HEK293 (cell line): Measurements from ENCODE around the gene SENP5.

ENCODE experiments used
- ZNF274 ChIP-seq, 2 experiments: fragments of 200-500 bp in 1 of 2; fragments of 450-650 bp in 1 of 2; sonication (Bioruptor generic) in 1 of 2; formaldehyde crosslinking in 1 of 2; IDR thresholded peaks; 2 replicates each; pipeline versions ENCODE4 v1.5.1 to v1.6.1; 2014 to 2016; ENCODE audit warnings: borderline replicate concordance in 1 of 2, inconsistent platforms in 1 of 2, low read length in 1 of 2, missing biosample characterization in 1 of 2, missing genetic modification characterization in 1 of 2
- ZNF76 ChIP-seq: fragments of 450-650 bp; formaldehyde crosslinking; IDR thresholded peaks from 2 replicates; pipeline ENCODE4; 2016; ENCODE audit warnings: low read depth, missing biosample characterization, missing genetic modification characterization, borderline replicate concordance
- ZNF785 ChIP-seq: fragments of 450-650 bp; formaldehyde crosslinking; IDR thresholded peaks from 2 replicates; pipeline ENCODE4 v1.5.1; 2016; ENCODE audit warnings: missing biosample characterization, missing genetic modification characterization
- TF ChIP-seq, protein P1 (sequence below): fragments of 450-650 bp; formaldehyde crosslinking; IDR thresholded peaks from 2 replicates; pipeline ENCODE4 v1.5.1; 2016; ENCODE audit warnings: missing biosample characterization, missing genetic modification characterization
- TF ChIP-seq, protein P2 (sequence below): fragments of 450-650 bp; formaldehyde crosslinking; IDR thresholded peaks from 2 replicates; pipeline ENCODE4 v1.5.1; 2016; ENCODE audit warnings: missing biosample characterization, missing genetic modification characterization
- TF ChIP-seq, protein P3 (sequence below): fragments of 450-650 bp; formaldehyde crosslinking; optimal IDR thresholded peaks from 2 replicates; pipeline ENCODE3; 2016; ENCODE audit warnings: missing biosample characterization, mild to moderate bottlenecking, missing genetic modification characterization
- TF ChIP-seq, protein P4 (sequence below): fragments of 450-650 bp; formaldehyde crosslinking; IDR thresholded peaks from 2 replicates; pipeline ENCODE4 v1.5.1; 2016; ENCODE audit warnings: missing biosample characterization, missing genetic modification characterization, low read depth
- TF ChIP-seq, protein P5 (sequence below): fragments of 450-650 bp; formaldehyde crosslinking; IDR thresholded peaks from 2 replicates; pipeline ENCODE4 v1.5.1; 2016; ENCODE audit warnings: missing biosample characterization, missing genetic modification characterization

DNA sequence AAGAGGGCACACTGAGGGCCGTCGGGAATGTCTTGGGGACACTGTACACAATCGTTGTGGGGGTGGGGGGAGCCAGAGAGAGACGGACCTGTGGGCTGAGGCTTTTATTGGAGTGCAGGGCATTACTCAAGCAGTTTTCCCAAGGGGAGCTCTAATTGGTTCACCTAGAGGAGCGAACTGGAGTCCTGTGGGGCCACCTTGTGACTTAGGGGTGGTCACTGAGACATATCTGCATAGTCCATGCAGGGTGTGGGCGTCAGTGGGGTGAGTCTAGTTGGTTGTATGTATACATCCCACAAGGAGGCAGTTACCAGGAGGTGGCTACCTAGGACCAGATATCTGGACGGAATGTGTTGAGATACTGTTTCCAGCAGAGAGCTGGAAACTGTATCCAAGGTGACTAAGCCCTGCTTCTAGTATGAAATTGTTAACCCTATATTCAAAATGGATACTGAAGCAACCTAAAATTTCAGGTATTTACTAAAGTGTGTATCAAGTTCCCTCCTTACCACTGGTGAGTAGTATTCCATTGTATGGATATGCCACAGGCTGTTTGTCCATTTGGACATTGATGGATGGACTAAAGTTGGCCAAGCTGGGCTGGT is 103.5 kb downstream of the SENP5 start:
- TF ChIP-seq, protein P1, sequence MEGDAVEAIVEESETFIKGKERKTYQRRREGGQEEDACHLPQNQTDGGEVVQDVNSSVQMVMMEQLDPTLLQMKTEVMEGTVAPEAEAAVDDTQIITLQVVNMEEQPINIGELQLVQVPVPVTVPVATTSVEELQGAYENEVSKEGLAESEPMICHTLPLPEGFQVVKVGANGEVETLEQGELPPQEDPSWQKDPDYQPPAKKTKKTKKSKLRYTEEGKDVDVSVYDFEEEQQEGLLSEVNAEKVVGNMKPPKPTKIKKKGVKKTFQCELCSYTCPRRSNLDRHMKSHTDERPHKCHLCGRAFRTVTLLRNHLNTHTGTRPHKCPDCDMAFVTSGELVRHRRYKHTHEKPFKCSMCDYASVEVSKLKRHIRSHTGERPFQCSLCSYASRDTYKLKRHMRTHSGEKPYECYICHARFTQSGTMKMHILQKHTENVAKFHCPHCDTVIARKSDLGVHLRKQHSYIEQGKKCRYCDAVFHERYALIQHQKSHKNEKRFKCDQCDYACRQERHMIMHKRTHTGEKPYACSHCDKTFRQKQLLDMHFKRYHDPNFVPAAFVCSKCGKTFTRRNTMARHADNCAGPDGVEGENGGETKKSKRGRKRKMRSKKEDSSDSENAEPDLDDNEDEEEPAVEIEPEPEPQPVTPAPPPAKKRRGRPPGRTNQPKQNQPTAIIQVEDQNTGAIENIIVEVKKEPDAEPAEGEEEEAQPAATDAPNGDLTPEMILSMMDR (tag by site-specific recombination) = no peak
- TF ChIP-seq, protein P2, sequence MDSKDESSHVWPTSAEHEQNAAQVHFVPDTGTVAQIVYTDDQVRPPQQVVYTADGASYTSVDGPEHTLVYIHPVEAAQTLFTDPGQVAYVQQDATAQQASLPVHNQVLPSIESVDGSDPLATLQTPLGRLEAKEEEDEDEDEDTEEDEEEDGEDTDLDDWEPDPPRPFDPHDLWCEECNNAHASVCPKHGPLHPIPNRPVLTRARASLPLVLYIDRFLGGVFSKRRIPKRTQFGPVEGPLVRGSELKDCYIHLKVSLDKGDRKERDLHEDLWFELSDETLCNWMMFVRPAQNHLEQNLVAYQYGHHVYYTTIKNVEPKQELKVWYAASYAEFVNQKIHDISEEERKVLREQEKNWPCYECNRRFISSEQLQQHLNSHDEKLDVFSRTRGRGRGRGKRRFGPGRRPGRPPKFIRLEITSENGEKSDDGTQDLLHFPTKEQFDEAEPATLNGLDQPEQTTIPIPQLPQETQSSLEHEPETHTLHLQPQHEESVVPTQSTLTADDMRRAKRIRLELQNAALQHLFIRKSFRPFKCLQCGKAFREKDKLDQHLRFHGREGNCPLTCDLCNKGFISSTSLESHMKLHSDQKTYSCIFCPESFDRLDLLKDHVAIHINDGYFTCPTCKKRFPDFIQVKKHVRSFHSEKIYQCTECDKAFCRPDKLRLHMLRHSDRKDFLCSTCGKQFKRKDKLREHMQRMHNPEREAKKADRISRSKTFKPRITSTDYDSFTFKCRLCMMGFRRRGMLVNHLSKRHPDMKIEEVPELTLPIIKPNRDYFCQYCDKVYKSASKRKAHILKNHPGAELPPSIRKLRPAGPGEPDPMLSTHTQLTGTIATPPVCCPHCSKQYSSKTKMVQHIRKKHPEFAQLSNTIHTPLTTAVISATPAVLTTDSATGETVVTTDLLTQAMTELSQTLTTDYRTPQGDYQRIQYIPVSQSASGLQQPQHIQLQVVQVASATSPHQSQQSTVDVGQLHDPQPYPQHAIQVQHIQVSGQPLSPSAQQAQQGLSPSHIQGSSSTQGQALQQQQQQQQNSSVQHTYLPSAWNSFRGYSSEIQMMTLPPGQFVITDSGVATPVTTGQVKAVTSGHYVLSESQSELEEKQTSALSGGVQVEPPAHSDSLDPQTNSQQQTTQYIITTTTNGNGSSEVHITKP (tag by site-specific recombination) = no peak
- TF ChIP-seq, protein P3, sequence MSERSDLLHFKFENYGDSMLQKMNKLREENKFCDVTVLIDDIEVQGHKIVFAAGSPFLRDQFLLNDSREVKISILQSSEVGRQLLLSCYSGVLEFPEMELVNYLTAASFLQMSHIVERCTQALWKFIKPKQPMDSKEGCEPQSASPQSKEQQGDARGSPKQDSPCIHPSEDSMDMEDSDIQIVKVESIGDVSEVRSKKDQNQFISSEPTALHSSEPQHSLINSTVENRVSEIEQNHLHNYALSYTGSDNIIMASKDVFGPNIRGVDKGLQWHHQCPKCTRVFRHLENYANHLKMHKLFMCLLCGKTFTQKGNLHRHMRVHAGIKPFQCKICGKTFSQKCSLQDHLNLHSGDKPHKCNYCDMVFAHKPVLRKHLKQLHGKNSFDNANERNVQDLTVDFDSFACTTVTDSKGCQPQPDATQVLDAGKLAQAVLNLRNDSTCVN (tag by site-specific recombination) = no peak
- TF ChIP-seq ZNF785 (tag by site-specific recombination) (no peak), ZNF76 (tag by site-specific recombination) (no peak), ZNF274 (IDR thresholded peaks at IDR 0.05; ENCODE audit: low read length) (no peak), ZNF274 (tag by site-specific recombination; IDR thresholded peaks at IDR 0.05; ENCODE audit: borderline replicate concordance) (no peak)
- TF ChIP-seq, protein P4, sequence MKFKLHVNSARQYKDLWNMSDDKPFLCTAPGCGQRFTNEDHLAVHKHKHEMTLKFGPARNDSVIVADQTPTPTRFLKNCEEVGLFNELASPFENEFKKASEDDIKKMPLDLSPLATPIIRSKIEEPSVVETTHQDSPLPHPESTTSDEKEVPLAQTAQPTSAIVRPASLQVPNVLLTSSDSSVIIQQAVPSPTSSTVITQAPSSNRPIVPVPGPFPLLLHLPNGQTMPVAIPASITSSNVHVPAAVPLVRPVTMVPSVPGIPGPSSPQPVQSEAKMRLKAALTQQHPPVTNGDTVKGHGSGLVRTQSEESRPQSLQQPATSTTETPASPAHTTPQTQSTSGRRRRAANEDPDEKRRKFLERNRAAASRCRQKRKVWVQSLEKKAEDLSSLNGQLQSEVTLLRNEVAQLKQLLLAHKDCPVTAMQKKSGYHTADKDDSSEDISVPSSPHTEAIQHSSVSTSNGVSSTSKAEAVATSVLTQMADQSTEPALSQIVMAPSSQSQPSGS (tag by site-specific recombination) = no peak
- TF ChIP-seq, protein P5, sequence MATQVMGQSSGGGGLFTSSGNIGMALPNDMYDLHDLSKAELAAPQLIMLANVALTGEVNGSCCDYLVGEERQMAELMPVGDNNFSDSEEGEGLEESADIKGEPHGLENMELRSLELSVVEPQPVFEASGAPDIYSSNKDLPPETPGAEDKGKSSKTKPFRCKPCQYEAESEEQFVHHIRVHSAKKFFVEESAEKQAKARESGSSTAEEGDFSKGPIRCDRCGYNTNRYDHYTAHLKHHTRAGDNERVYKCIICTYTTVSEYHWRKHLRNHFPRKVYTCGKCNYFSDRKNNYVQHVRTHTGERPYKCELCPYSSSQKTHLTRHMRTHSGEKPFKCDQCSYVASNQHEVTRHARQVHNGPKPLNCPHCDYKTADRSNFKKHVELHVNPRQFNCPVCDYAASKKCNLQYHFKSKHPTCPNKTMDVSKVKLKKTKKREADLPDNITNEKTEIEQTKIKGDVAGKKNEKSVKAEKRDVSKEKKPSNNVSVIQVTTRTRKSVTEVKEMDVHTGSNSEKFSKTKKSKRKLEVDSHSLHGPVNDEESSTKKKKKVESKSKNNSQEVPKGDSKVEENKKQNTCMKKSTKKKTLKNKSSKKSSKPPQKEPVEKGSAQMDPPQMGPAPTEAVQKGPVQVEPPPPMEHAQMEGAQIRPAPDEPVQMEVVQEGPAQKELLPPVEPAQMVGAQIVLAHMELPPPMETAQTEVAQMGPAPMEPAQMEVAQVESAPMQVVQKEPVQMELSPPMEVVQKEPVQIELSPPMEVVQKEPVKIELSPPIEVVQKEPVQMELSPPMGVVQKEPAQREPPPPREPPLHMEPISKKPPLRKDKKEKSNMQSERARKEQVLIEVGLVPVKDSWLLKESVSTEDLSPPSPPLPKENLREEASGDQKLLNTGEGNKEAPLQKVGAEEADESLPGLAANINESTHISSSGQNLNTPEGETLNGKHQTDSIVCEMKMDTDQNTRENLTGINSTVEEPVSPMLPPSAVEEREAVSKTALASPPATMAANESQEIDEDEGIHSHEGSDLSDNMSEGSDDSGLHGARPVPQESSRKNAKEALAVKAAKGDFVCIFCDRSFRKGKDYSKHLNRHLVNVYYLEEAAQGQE (tag by site-specific recombination) = no peak
